Activated naive CD8-positive, alpha-beta T cell treated with anti-CD3 and anti-CD28 coated beads, Interleukin-2, amount 50 U/mL, for 16 hours (primary cell): ENCODE measurements around the gene TMTC2.

Experiments
- DNase-seq: peaks from one replicate; pipeline ENCODE4 v3.0.0-alpha.2; 2020; ENCODE audit warnings: low read depth, low spot score

The TMTC2 gene

GRCh38 chr12:82877963-82878362 lies 191.3 kb downstream of the TMTC2 start:
- no peak for DNase-seq

DNA sequence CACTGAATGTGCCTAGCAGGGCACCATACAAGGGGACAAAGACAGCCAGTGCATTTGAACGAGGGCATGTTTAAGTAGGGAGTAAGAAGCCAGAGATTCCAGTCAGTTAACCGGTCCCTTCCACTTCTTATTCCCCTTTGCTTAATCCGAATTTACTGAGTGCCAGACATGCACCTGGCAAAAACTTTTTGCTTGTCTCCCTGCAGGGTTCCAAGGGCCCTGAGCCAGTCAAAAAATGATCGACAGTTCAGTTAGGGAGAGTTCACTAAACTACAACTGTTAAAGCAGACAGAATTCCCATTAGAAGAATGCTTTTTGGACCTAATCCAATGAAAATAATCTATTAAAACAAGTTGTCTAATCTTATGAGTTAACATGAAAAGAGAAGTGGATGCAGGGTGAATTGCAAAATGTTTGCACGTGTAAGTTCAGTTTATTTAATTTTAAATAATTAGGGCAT lies 193.8 kb downstream of the TMTC2 start:
- no peak for DNase-seq

DNA sequence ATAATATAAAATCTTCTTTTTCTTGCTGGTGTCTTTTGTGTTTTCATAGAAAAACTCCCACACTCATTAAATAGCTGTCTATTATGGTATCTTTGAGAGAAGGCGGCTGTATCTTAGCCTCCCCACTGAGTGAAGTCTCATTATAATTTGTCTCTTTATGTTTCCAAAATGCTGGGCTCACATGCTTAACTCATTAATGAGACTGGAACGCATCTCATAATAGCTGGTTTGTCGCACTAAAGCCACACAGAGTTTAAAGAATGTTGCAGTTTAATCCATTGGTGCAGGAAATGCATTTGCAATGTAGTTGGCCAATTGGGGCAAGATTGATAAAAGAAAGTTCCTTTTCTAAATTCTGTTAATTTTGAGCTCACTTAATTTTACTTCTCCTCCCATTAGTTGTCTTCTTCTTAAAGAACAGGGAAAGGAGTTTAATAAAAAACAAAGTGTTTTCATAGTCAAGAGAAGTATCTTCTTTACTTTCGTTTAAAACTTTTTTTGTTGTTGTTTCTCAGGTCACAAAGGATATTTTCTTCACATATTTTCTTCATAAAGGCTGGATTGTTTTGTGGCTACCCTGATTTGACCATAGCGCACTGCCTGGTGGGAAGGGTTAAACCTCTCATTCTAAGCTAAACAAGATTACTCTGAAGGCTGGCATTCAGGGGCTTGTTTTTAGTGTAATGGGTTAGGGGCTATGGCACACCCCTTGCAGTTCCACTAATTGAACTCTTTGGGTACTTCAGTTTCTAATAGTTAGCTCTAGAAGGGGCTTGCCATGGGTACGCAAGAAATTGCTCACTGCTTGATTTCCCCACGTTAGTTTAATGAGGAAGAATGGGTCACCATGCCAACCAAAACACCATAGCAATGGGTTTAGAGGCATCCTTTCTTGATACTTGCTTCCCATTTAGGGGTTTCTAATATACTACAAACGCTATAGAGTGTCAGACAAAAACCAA lies 197.0 kb downstream of the TMTC2 start:
- DNase-seq = no peak

DNA sequence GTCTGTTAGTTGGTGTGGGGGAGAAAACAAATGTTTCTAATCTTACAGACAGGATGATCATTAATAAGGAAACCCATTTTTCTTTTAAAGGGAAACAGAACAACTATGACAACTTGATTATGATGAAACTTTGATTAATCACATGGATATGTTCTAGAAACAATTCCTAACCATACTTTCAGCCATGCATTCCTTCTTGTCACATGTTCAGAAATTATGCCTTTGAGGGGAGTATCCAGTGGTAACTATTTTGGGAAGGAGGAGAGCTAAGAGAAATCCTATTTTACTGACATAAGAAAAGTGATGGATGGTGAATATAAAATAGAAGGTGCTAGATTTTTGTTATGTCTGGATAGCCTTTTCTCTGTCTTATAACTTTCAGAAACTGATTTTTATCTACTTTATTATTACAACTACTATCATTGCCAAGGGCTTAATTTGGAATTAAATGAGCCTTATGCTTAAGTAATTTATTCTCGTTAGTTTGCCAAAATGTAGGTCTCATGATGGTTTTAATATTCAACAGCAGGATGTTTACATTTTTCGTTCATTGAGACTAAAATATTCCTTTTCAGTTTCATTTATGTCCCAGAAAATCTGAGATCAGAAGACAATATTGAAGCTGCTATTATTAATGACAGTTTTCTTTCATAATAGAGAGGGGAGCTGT lies 200.1 kb downstream of the TMTC2 start:
- DNase-seq = no peak

GRCh38 chr12:82893896-82894295 lies 207.2 kb downstream of the TMTC2 start:
- DNase-seq = no peak

DNA sequence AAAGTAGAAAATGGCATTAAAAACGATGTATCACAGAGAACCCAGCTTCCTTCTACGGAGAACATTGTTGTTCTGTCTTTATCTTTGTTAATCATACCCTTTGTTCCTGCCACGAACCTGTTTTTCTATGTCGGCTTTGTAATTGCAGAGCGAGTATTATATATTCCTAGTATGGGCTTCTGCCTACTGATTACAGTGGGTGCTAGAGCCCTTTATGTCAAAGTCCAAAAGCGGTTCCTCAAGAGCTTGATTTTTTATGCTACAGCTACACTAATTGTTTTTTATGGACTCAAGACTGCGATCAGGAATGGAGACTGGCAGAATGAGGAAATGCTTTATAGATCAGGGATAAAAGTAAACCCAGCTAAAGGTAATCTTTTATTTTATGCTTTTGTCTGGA lies 209.6 kb downstream of the TMTC2 start:
- DNase-seq = no peak

DNA sequence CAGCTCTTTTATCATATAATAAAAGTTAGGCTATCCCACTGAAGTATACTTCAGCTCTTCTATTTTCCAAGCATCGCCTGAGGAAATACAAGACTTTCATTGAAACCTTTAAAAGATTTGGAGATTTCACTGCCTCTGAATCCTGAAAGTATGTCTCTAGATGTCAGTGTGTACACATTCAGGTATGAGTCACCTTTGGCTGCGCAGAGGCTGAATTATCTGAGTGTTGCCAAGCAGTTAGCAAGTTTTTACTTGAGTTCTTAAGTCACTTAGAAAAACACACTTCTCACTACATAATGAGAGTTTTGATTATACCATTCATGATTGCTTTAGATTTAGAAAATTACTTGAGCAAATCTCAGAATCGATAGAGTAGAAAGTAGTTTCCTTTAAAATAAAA lies 210.3 kb downstream of the TMTC2 start:
- no peak for DNase-seq

DNA sequence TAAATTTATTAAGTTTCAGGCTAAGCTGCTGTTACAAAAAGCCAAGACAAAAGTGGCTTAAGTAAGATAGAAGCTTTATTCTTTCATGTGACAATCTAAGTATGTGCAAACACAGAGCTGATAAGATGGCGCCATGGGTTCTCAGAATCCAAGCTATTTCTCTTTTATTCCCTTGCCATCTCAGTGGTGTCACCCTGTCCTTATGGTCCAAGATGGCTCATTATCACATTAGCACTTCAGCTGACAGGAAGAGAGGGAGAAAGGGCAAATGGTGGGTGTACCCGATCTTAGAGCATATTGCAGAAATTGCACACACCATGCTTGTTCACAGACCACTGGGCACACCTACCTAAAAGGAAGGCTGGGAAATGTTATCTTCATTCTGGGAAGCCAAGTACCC lies 211.7 kb downstream of the TMTC2 start:
- DNase-seq = no peak

DNA sequence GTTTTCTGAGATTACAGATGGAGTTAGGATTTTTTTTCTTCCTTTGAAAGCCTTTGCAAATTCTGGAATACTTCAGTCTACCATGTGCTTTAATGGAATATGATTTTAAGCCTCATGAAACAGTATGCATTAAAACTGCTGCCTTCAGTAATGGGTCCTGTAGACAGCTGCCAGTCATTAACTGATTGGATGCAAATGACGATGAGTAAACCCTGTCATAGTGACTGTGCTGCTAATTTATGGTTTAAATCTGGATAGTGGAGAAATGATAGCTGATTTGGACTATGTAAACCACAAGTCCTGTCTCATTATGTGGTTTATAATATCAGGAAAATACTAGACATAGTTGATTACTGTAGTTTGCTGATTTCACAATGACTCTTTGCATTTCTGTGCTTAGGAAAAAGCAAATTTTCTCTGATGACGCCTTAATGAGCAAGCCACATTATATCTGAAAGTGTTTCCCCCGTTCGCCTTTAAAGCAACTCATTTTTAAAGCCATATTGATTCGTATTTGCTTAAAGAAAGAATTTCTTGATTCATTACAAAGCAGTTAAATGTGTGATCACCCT lies 217.6 kb downstream of the TMTC2 start:
- DNase-seq = no peak

DNA sequence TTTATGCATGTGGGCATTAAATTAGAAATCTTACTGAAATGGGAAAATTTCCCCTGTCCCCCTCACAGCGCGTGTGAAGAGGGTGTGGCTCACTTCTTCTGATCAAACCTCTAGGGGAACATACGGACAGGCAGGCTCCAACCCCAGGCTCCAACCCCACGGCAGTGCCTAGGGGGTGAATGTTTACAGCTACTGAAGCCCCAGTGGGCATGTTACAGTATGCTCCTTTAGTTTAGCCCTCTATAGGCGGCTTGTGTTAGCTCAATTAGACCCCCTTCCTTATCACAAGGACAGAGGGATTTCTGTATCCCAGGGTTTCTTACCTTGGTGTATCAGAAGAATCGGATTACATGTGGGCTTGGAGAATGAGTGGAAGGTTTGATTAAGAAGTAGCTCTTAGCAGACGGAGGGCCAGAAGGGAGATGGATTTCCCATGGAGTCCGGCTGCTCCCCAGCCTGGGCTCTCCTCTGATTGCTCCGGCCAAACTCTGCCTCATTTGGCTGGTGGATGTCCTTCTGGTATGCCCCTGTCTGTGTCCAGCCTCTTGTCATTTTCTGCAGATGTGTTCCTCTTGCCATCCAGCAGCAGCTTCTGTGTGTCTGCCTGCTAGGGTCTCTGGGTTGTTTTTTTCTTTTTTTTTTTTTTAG lies 223.7 kb downstream of the TMTC2 start:
- no peak for DNase-seq

- DNase-seq = no peak
Observed at GRCh38 chr12:82912406-82912805, 225.7 kb downstream of the TMTC2 start.

- no peak for DNase-seq
Observed at GRCh38 chr12:82919388-82920054, 232.8 kb downstream of the TMTC2 start.

GRCh38 chr12:82923935-82924334 lies 237.2 kb downstream of the TMTC2 start:
- no peak for DNase-seq

GRCh38 chr12:82926630-82927029 lies 239.9 kb downstream of the TMTC2 start:
- no peak for DNase-seq

GRCh38 chr12:82930301-82930700 lies 243.6 kb downstream of the TMTC2 start:
- no peak for DNase-seq

GRCh38 chr12:82931349-82932116 lies 244.8 kb downstream of the TMTC2 start:
- no peak for DNase-seq

- no peak for DNase-seq
Observed at GRCh38 chr12:82937151-82937550, 250.4 kb downstream of the TMTC2 start.

GRCh38 chr12:82942521-82942920 lies 255.8 kb downstream of the TMTC2 start:
- DNase-seq = no peak

DNA sequence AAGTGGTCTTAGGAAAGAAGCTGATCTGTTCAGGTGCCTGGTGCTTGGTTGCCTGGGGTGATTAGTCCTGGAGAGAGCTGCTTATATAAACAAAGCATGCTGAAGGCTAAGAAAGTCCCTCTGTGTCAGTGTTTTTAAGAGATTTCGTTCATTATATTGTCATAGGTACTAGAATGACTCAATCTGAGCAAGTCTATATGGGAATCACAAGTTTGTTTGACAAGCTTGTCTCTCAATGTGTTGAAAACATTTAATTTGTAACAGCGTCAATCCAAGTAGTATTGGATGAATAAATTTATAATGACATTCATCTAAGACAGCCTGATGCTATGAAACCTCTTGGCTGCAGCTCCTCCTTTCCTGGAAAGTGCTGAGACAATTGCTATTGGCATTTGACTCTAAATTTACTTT lies 256.3 kb downstream of the TMTC2 start:
- no peak for DNase-seq

DNA sequence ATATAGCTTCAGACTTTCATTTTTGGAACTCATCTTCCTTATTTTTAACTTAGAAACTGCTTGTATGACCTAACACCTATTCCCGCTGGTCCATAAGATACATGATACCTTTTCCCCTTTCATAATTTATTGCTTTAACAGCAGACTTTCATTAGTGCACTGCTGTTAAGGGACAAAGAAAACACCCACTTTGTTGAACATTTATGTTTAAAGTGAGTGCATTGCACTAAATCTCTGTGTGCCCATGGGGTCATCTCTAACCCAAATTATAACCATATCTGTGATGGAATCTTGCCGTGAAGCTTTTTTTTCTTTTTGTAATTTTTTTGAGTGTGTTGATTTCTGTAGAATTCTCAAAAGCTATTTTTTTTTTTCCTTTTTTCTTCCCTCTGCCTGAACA lies 261.8 kb downstream of the TMTC2 start:
- no peak for DNase-seq

- no peak for DNase-seq
Observed at GRCh38 chr12:82950356-82950755, 263.6 kb downstream of the TMTC2 start.
